Lung (tissue), 12 donors: ENCODE measurements around the gene GPC6. TPM values are rescaled to one million over a fixed set of nuclear protein-coding genes. Genes with fewer than 3 reads are reported as not detected.

Experiments
- ATAC-seq: fragments of 200-7000 bp; cut with Tn5 transposase; one replicate; pipeline ENCODE4 v1.9.1; 2020; ENCODE audit warnings: moderate number of reproducible peaks; ENCODE audit not compliant: insufficient read depth, low FRiP score
- DNase-seq, 3 donors: peaks; one replicate each; pipeline ENCODE4 v3.0.0-alpha.2; 2013 to 2017
- H3K27ac ChIP-seq, 2 donors: one replicate each; pipeline ENCODE4 v1.5.1; 2013; ENCODE audit warnings: mild to moderate bottlenecking in 2 of 2, moderate library complexity in 2 of 2, control low read depth in 1 of 2, inconsistent platforms in 1 of 2, low read depth in 1 of 2, low read length in 1 of 2
- H3K27me3 ChIP-seq, 3 donors: one replicate each; pipeline ENCODE4 v1.5.1; 2013; ENCODE audit warnings: low read length in 2 of 3; ENCODE audit not compliant: control insufficient read depth in 3 of 3, insufficient read depth in 3 of 3
- H3K36me3 ChIP-seq, 4 donors: one replicate each; pipeline ENCODE4 v1.5.1; 2013; ENCODE audit warnings: low read length in 4 of 4, mild to moderate bottlenecking in 1 of 4, moderate library complexity in 1 of 4; ENCODE audit not compliant: control insufficient read depth in 4 of 4, insufficient read depth in 4 of 4
- H3K4me1 ChIP-seq, 5 donors: one replicate each; pipeline ENCODE4 v1.5.1; 2013; ENCODE audit warnings: low read length in 5 of 5, mild to moderate bottlenecking in 2 of 5, moderate library complexity in 1 of 5; ENCODE audit not compliant: control insufficient read depth in 5 of 5, insufficient read depth in 5 of 5
- H3K4me3 ChIP-seq: one replicate; pipeline ENCODE4 v1.5.1; 2013; ENCODE audit warnings: mild to moderate bottlenecking, control low read depth, moderate library complexity
- H3K9ac ChIP-seq, 2 donors: one replicate each; pipeline ENCODE4 v1.5.1; 2013; ENCODE audit warnings: low read length in 2 of 2, control low read depth in 1 of 2; ENCODE audit not compliant: insufficient read depth in 1 of 2
- H3K9me3 ChIP-seq, 4 donors: one replicate each; pipeline ENCODE4 v1.5.1; 2013; ENCODE audit warnings: low read length in 3 of 4, mild to moderate bottlenecking in 1 of 4, moderate library complexity in 1 of 4; ENCODE audit not compliant: control insufficient read depth in 4 of 4, insufficient read depth in 3 of 4
- WGBS, 2 donors: extraction: QIAGEN DNeasy Blood & Tissue Kit; methylation state at CpG; one replicate each; pipeline ENCODE4 v1.1.7; 2013; 5-methylcytosine and 5-hydroxymethylcytosine counted together
- polyA plus RNA-seq, 2 donors: library from polyadenylated mRNA; stranded (reverse); fragments of 200-250 nt; gene quantifications; one replicate each; pipeline ENCODE4 v1.2.1, GENCODE V29; 2013
- total RNA-seq, 2 donors: library from RNA; depleted of rRNA in 1 of 2; stranded (reverse); fragments of >200 nt in 1 of 2; gene quantifications; one replicate each; pipeline ENCODE4 v1.2.1, GENCODE V29; 2014 to 2021
- TF ChIP-seq, protein P1 (sequence below): IDR thresholded peaks from 2 replicates; pipeline ENCODE4 v1.5.1; 2012; ENCODE audit warnings: mild to moderate bottlenecking; ENCODE audit errors: control extremely low read depth, extremely low read depth
- donor health status: control.
- donor health status: control.
- donor health status: Bipolar disorder and iron deficiency.
- donor health status: healthy.
- donor health status: DM: yes; HTN: yes; CAD: no.

Gene GPC6
- total and polyA plus RNA-seq, 4 donors, result 0.45 to 31.4 (median 4.8) TPM

GRCh38 chr13:93941444-93941843 lies 714.8 kb downstream of the GPC6 start:
- H3K36me3 ChIP-seq, result no peaks in the 10 kb centered on the region
- H3K9ac ChIP-seq, result no peak overlapping the region
- 60 to 78% methylated on average over 2 of the region's 2 CpGs for WGBS, 2 donors
- no peaks in the 10 kb centered on the region for H3K4me1 ChIP-seq
- no peak overlapping the region for H3K4me3 ChIP-seq
- no peak for ATAC-seq
- no peaks in the 10 kb centered on the region for H3K27me3 ChIP-seq
- DNase-seq, result no peak
- no peaks in the 10 kb centered on the region for H3K9me3 ChIP-seq
- TF ChIP-seq, protein P1, sequence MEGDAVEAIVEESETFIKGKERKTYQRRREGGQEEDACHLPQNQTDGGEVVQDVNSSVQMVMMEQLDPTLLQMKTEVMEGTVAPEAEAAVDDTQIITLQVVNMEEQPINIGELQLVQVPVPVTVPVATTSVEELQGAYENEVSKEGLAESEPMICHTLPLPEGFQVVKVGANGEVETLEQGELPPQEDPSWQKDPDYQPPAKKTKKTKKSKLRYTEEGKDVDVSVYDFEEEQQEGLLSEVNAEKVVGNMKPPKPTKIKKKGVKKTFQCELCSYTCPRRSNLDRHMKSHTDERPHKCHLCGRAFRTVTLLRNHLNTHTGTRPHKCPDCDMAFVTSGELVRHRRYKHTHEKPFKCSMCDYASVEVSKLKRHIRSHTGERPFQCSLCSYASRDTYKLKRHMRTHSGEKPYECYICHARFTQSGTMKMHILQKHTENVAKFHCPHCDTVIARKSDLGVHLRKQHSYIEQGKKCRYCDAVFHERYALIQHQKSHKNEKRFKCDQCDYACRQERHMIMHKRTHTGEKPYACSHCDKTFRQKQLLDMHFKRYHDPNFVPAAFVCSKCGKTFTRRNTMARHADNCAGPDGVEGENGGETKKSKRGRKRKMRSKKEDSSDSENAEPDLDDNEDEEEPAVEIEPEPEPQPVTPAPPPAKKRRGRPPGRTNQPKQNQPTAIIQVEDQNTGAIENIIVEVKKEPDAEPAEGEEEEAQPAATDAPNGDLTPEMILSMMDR, result no peak
- H3K27ac ChIP-seq, result no peak overlapping the region

GRCh38 chr13:93942016-93942415 lies 715.4 kb downstream of the GPC6 start:
- Histone ChIP-seq H3K4me1 (no peaks in the 10 kb centered on the region), H3K9ac (no peak overlapping the region), H3K9me3 (no peaks in the 10 kb centered on the region), H3K4me3 (no peak overlapping the region), H3K27me3 (no peaks in the 10 kb centered on the region), H3K36me3 (no peaks in the 10 kb centered on the region), H3K27ac (no peak overlapping the region)
- ATAC-seq (no peak), DNase-seq (no peak)
- WGBS, 2 donors, result 86 to 93% methylated on average over 3 of the region's 3 CpGs
- TF ChIP-seq, protein P1, result no peak

DNA sequence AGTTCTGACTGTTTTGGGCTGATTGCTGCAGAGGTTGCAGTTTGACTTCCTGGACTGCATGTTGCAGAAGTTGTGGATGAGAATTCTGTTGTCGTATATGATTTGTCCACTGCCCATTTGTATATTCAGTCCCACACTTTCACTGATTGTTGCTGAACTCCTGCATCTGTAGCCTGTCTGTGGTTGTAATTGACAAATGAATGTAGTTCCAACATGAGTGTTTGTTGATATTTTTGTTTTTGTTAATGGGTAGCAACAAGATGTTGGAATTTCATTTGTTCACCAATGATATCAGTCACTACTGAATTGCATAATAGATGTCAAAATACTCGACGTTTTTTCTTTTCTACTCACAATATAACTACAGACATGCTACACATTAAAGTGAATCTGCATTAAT lies 719.0 kb downstream of the GPC6 start:
- H3K27me3 ChIP-seq, result no peaks in the 10 kb centered on the region
- no peak overlapping the region for H3K27ac ChIP-seq
- H3K36me3 ChIP-seq, result no peaks in the 10 kb centered on the region
- ATAC-seq (no peak), DNase-seq (peak in 2 of 3 donors; percentile 38 to 53)
- peaks cover 0 to 4% (median 0%) of the 10 kb centered on the region in 5 donors for H3K4me1 ChIP-seq
- H3K4me3 ChIP-seq, result no peak overlapping the region
- no peak overlapping the region for H3K9ac ChIP-seq
- H3K9me3 ChIP-seq, result no peaks in the 10 kb centered on the region
- 28 to 56% methylated on average over 3 of the region's 3 CpGs for WGBS, 2 donors
- TF ChIP-seq, protein P1, result no peak

DNA sequence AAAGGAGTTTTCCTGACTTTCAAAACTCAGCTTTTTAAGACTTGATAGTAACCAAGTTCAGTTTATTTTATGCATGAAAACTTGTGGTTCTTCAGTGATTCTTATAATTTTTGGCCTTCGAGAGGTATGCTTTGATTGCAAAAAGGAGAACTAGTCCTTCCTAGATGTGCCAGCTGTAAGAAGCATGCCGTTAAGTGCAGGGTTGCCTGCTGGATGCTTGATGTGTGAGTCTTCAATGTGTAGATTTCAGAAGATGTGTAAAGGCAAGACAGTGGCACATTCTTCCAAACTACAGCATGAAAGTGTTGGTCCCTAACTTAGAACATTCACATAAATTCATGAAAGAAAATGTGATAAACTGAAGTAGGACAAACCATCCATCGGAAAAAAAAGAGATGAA lies 720.4 kb downstream of the GPC6 start:
- H3K27ac ChIP-seq, result no peak overlapping the region
- 80 to 81% methylated on average over 3 of the region's 3 CpGs for WGBS, 2 donors
- no peak overlapping the region for H3K9ac ChIP-seq
- TF ChIP-seq, protein P1, result no peak
- no peaks in the 10 kb centered on the region for H3K27me3 ChIP-seq
- H3K4me1 ChIP-seq, result peaks cover 0 to 4% (median 0%) of the 10 kb centered on the region in 5 donors
- ATAC-seq (no peak), DNase-seq (no peak)
- H3K9me3 ChIP-seq, result no peaks in the 10 kb centered on the region
- no peaks in the 10 kb centered on the region for H3K36me3 ChIP-seq
- no peak overlapping the region for H3K4me3 ChIP-seq
